Smooth muscle cell (in vitro differentiated cells): ENCODE measurements around the gene NRCAM. TPM values are rescaled to one million over a fixed set of nuclear protein-coding genes. Genes with fewer than 3 reads are reported as not detected.

Experiments
- DNase-seq: peaks from one replicate; lab custom pipeline; 2025; ENCODE audit not compliant: unreplicated experiment; lab: John Stamatoyannopoulos, UW
- H2AFZ ChIP-seq: fragments of 200-600 bp; sonication (generic); 2 replicates; pipeline ENCODE4 v1.6.0; 2016; ENCODE audit warnings: antibody characterized with exemption, low read depth, mild to moderate bottlenecking
- H3F3A ChIP-seq: fragments of 200-600 bp; sonication (generic); 2 replicates; pipeline ENCODE4 v1.6.0; 2017; ENCODE audit warnings: antibody characterized with exemption, low read depth
- H3K27ac ChIP-seq: fragments of 200-600 bp; sonication (generic); 2 replicates; pipeline ENCODE4 v1.5.1; 2016; ENCODE audit warnings: low read depth, mild to moderate bottlenecking
- H3K27me3 ChIP-seq: fragments of 200-600 bp; sonication (generic); 2 replicates; pipeline ENCODE4 v1.6.1; 2016; ENCODE audit warnings: low read depth, mild to moderate bottlenecking
- H3K36me3 ChIP-seq: fragments of 200-600 bp; sonication (generic); 2 replicates; pipeline ENCODE4 v1.5.1; 2016; ENCODE audit warnings: low read depth
- H3K4me1 ChIP-seq: fragments of 200-600 bp; sonication (generic); 2 replicates; pipeline ENCODE4 v1.5.1; 2016; ENCODE audit warnings: low read depth
- H3K4me2 ChIP-seq: fragments of 200-600 bp; sonication (generic); 2 replicates; pipeline ENCODE4 v1.6.0; 2016; ENCODE audit warnings: mild to moderate bottlenecking
- H3K4me3 ChIP-seq: fragments of 200-600 bp; sonication (generic); 2 replicates; pipeline ENCODE4 v1.5.1; 2016; ENCODE audit warnings: mild to moderate bottlenecking
- H3K79me2 ChIP-seq: fragments of 200-600 bp; sonication (generic); 2 replicates; pipeline ENCODE4 v1.6.0; 2016; ENCODE audit warnings: low read depth, mild to moderate bottlenecking
- H3K9ac ChIP-seq: fragments of 200-600 bp; sonication (generic); 2 replicates; pipeline ENCODE4 v1.6.0; 2016; ENCODE audit warnings: low read depth
- H3K9me3 ChIP-seq: fragments of 200-600 bp; sonication (generic); replicated peaks from 2 replicates; pipeline ENCODE4 v1.5.1; 2016; ENCODE audit warnings: low read depth
- H4K20me1 ChIP-seq: fragments of 200-600 bp; sonication (generic); 2 replicates; pipeline ENCODE4 v1.6.0; 2016; ENCODE audit warnings: low read depth
- CTCF ChIP-seq: fragments of 200-600 bp; sonication (generic); IDR thresholded peaks from 2 replicates; pipeline ENCODE4 v1.5.1; 2017; ENCODE audit warnings: borderline replicate concordance, mild to moderate bottlenecking, antibody characterized with exemption; ENCODE audit not compliant: insufficient read depth, poor library complexity, severe bottlenecking
- WGBS: methylation state at CpG from one replicate; pipeline ENCODE4 v1.1.7; 2016; ENCODE audit warnings: low lambda C conversion rate; 5-methylcytosine and 5-hydroxymethylcytosine counted together
- polyA plus RNA-seq: library from polyadenylated mRNA; unstranded; fragments of >200 nt; fragmentation: Nextera tagmentation; extraction: Ambion mirVana; gene quantifications from 2 replicates; pipeline ENCODE4 v1.2.1, GENCODE V29; 2016
- total RNA-seq: library from RNA; depleted of rRNA; stranded (reverse); fragments of >200 nt; gene quantifications from 2 replicates; pipeline ENCODE4 v1.2.3, GENCODE V29; 2014

NRCAM gene
- total and polyA plus RNA-seq, 2 experiments from 2014 or later: 0.49 TPM; not detected in 1

- no peak for TF ChIP-seq CTCF
- no peaks in the 10 kb centered on the region for H3K79me2 ChIP-seq
These were observed 6.1 kb downstream of the NRCAM start for GRCh38 chr7:108450160-108450559.

GRCh38 chr7:108449521-108449920 lies 6.7 kb downstream of the NRCAM start:
- peaks cover 43% of the 10 kb centered on the region for H3K27me3 ChIP-seq
- no peaks in the 10 kb centered on the region for H4K20me1 ChIP-seq
- no peaks in the 10 kb centered on the region for H3K79me2 ChIP-seq
- no peaks in the 10 kb centered on the region for H3K36me3 ChIP-seq
- TF ChIP-seq CTCF: no peak
- H3K9ac ChIP-seq: no peak overlapping the region
- H3K9me3 ChIP-seq: no peaks in the 10 kb centered on the region
- no peak overlapping the region for H3K4me2 ChIP-seq
- H3K4me1 ChIP-seq: peaks cover 19% of the 10 kb centered on the region
- no peaks in the 10 kb centered on the region for H3F3A ChIP-seq
- no peak overlapping the region for H3K4me3 ChIP-seq
- no peak overlapping the region for H2AFZ ChIP-seq
- no peak overlapping the region for H3K27ac ChIP-seq
- no peak for DNase-seq

More at GRCh38 chr7:108450160-108450559, 6.1 kb downstream of the NRCAM start:
- Histone ChIP-seq H3K4me3 (no peak overlapping the region), H2AFZ (no peak overlapping the region), H3K9me3 (no peaks in the 10 kb centered on the region), H4K20me1 (no peaks in the 10 kb centered on the region), H3K27ac (no peak overlapping the region), H3K9ac (no peak overlapping the region), H3K27me3 (peaks cover 49% of the 10 kb centered on the region), H3K4me1 (peaks cover 20% of the 10 kb centered on the region), H3K4me2 (no peak overlapping the region), H3K36me3 (no peaks in the 10 kb centered on the region), H3F3A (no peaks in the 10 kb centered on the region)
- WGBS: 75% methylated on average over 1 of the region's 1 CpG
- DNase-seq: no peak

GRCh38 chr7:108448584-108449505 lies 7.4 kb downstream of the NRCAM start:
- Histone ChIP-seq H2AFZ (no peak overlapping the region), H3K4me1 (peaks cover 12% of the 10 kb centered on the region), H3K27me3 (peaks cover 36% of the 10 kb centered on the region), H4K20me1 (no peaks in the 10 kb centered on the region), H3K9ac (no peak overlapping the region), H3K79me2 (no peaks in the 10 kb centered on the region), H3K4me3 (no peak overlapping the region), H3K36me3 (no peaks in the 10 kb centered on the region), H3K27ac (no peak overlapping the region), H3K9me3 (no peaks in the 10 kb centered on the region), H3F3A (no peaks in the 10 kb centered on the region), H3K4me2 (no peak overlapping the region)
- no peak for TF ChIP-seq CTCF
- 89% methylated on average over 11 of the region's 11 CpGs for WGBS
- DNase-seq: no peak

- H3K79me2 ChIP-seq: no peaks in the 10 kb centered on the region
- H3K4me3 ChIP-seq: no peak overlapping the region
- no peak for DNase-seq
- TF ChIP-seq CTCF: no peak
- H3F3A ChIP-seq: no peaks in the 10 kb centered on the region
- no peaks in the 10 kb centered on the region for H3K9me3 ChIP-seq
- 82% methylated on average over 5 of the region's 5 CpGs for WGBS
- H3K36me3 ChIP-seq: no peaks in the 10 kb centered on the region
- H2AFZ ChIP-seq: no peak overlapping the region
- H3K27me3 ChIP-seq: no peaks in the 10 kb centered on the region
- H3K27ac ChIP-seq: no peak overlapping the region
- no peaks in the 10 kb centered on the region for H3K4me1 ChIP-seq
- H4K20me1 ChIP-seq: no peaks in the 10 kb centered on the region
- no peak overlapping the region for H3K9ac ChIP-seq
- H3K4me2 ChIP-seq: no peak overlapping the region
These were observed 14.1 kb downstream of the NRCAM start for GRCh38 chr7:108442039-108442568.
